AG09309 (cell line): ENCODE results near the gene BIK.

Experiments
- DNase-seq: peaks from one replicate; pipeline ENCODE4 v3.0.0-alpha.2; 2010; ENCODE audit warnings: low read depth
- H3K4me3 ChIP-seq: 2 replicates; pipeline ENCODE4 v1.5.1; 2011; ENCODE audit warnings: mild to moderate bottlenecking, low read depth, low read length, moderate library complexity; ENCODE audit not compliant: control insufficient read depth
- CTCF ChIP-seq: IDR thresholded peaks from 2 replicates; pipeline ENCODE4 v1.5.1; 2011; ENCODE audit warnings: mild to moderate bottlenecking, low read depth, low read length, inconsistent platforms; ENCODE audit not compliant: insufficient read depth, control insufficient read depth; ENCODE audit errors: missing control alignments

BIK gene

GRCh38 chr22:43159484-43160178 lies 49.1 kb downstream of the BIK start:
- DNase-seq = no peak
- H3K4me3 ChIP-seq = no peak overlapping the region
- no peak for TF ChIP-seq CTCF

GRCh38 chr22:43160497-43161126 lies 50.1 kb downstream of the BIK start:
- DNase-seq = no peak
- TF ChIP-seq CTCF = no peak
- H3K4me3 ChIP-seq = no peak overlapping the region

- DNase-seq = no peak
- H3K4me3 ChIP-seq = no peak overlapping the region
- TF ChIP-seq CTCF = no peak
Observed at GRCh38 chr22:43162412-43163150, 52.0 kb downstream of the BIK start.

- TF ChIP-seq CTCF = no peak
- no peak for DNase-seq
- H3K4me3 ChIP-seq = no peak overlapping the region
Observed at GRCh38 chr22:43163241-43163795, 52.8 kb downstream of the BIK start.

GRCh38 chr22:43164636-43165035 lies 54.1 kb downstream of the BIK start:
- H3K4me3 ChIP-seq = no peak overlapping the region
- DNase-seq = no peak
- TF ChIP-seq CTCF = no peak

- no peak for TF ChIP-seq CTCF
- no peak overlapping the region for H3K4me3 ChIP-seq
- DNase-seq = no peak
Observed at GRCh38 chr22:43166132-43166930, 55.8 kb downstream of the BIK start.
